Thyroid gland (tissue), 4 donors: ENCODE data around the gene CCND3. TPM values are rescaled to one million over a fixed set of nuclear protein-coding genes. Genes with fewer than 3 reads are reported as not detected.

Source experiments
- DNase-seq, 2 donors: peaks; one replicate each; pipeline ENCODE4 v3.0.0-alpha.2; 2019
- H3K27ac ChIP-seq, 3 donors: fragments of 200-600 bp; sonication (generic); 1 replicate in 2 of 3; 2 replicates in 1 of 3; pipeline ENCODE4 v1.5.1; 2016 to 2019; ENCODE audit warnings: mild to moderate bottlenecking in 1 of 3, moderate library complexity in 1 of 3
- H3K27me3 ChIP-seq: fragments of 200-600 bp; sonication (generic); one replicate; pipeline ENCODE4 v1.5.1; 2019
- H3K36me3 ChIP-seq, 2 donors: fragments of 200-600 bp; sonication (generic); one replicate each; pipeline ENCODE4 v1.5.1; 2016 to 2019
- H3K4me1 ChIP-seq, 2 donors: fragments of 200-600 bp; sonication (generic); one replicate each; pipeline ENCODE4 v1.5.1; 2017 to 2019
- H3K4me3 ChIP-seq, 3 donors: fragments of 200-600 bp; sonication (generic); replicated peaks in 1 of 3; 1 replicate in 2 of 3; 2 replicates in 1 of 3; pipeline ENCODE4 v1.5.1; 2016; ENCODE audit warnings: mild to moderate bottlenecking in 1 of 3
- H3K9me3 ChIP-seq: fragments of 200-600 bp; sonication (generic); one replicate; pipeline ENCODE4 v1.5.1; 2017
- POLR2A ChIP-seq, 2 donors: fragments of 450-650 bp; IDR thresholded peaks; one replicate each; pipeline ENCODE4 v1.6.1; 2017; ENCODE audit warnings: antibody characterized with exemption in 2 of 2, mild to moderate bottlenecking in 2 of 2, moderate library complexity in 1 of 2
- WGBS, 2 donors: methylation state at CpG; one replicate each; pipeline ENCODE4 v1.1.5; 2017; 5-methylcytosine and 5-hydroxymethylcytosine counted together
- intact Hi-C: fragments of 100-400 bp; cut with DNase I; formaldehyde crosslinking; loops from one replicate; pipeline ENCODE4 v1.15.1; 2023
- total RNA-seq, 4 donors: library from RNA; depleted of rRNA; stranded (reverse); fragments of >200 nt; gene quantifications; one replicate each; pipeline ENCODE4 v1.2.3, GENCODE V29; 2016
- TF ChIP-seq, protein P1 (sequence below), 6 experiments: fragments of 200-600 bp in 3 of 6; fragments of 450-650 bp in 3 of 6; sonication (generic) in 3 of 6; IDR thresholded peaks; one replicate each; pipeline ENCODE4 v1.5.1; 2016 to 2019; ENCODE audit warnings: antibody characterized with exemption in 6 of 6, mild to moderate bottlenecking in 2 of 6, inconsistent platforms in 1 of 6, moderate library complexity in 1 of 6

Gene CCND3
- total RNA-seq, 4 donors from 2014 or later, result 103 to 204 (median 166) TPM

DNA sequence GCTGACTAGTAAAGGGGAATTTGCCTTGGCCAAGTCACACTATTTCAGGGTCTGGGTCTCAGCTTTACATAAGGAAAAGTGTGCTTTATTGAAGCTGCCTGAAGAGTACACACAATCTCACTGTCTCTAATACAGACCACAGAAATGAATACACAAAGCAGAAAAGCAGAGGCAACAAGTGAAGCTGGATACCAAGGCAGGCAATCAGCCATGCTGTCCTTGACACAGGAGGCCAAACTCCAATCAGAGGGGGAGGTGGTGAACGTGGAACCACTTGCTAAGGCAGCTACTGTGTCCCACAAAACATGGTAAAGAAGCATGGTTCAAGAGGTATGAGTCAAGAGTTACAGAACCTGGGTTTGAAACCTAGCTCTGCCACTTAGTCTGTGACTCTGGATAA lies 21.8 kb upstream of the CCND3 start:
- intact Hi-C loops, result no loop called here
- no peak for DNase-seq
- no peak for TF ChIP-seq POLR2A (IDR thresholded peaks at IDR 0.05)
- TF ChIP-seq, protein P1, sequence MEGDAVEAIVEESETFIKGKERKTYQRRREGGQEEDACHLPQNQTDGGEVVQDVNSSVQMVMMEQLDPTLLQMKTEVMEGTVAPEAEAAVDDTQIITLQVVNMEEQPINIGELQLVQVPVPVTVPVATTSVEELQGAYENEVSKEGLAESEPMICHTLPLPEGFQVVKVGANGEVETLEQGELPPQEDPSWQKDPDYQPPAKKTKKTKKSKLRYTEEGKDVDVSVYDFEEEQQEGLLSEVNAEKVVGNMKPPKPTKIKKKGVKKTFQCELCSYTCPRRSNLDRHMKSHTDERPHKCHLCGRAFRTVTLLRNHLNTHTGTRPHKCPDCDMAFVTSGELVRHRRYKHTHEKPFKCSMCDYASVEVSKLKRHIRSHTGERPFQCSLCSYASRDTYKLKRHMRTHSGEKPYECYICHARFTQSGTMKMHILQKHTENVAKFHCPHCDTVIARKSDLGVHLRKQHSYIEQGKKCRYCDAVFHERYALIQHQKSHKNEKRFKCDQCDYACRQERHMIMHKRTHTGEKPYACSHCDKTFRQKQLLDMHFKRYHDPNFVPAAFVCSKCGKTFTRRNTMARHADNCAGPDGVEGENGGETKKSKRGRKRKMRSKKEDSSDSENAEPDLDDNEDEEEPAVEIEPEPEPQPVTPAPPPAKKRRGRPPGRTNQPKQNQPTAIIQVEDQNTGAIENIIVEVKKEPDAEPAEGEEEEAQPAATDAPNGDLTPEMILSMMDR (IDR thresholded peaks at IDR 0.05), result no peak
- Histone ChIP-seq H3K4me3 (no peak overlapping the region), H3K9me3 (no peaks in the 10 kb centered on the region), H3K4me1 (no peaks in the 10 kb centered on the region), H3K27me3 (no peaks in the 10 kb centered on the region), H3K36me3 (no peaks in the 10 kb centered on the region), H3K27ac (no peak overlapping the region)
- 17 to 50% methylated on average over 1 of the region's 1 CpG for WGBS, 2 donors

GRCh38 chr6:41960028-41960427 lies 18.4 kb upstream of the CCND3 start:
- no peaks in the 10 kb centered on the region for H3K4me1 ChIP-seq
- H3K27me3 ChIP-seq, result no peaks in the 10 kb centered on the region
- no peak overlapping the region for H3K27ac ChIP-seq
- H3K4me3 ChIP-seq, result no peak overlapping the region
- no peaks in the 10 kb centered on the region for H3K9me3 ChIP-seq
- H3K36me3 ChIP-seq, result no peaks in the 10 kb centered on the region
- DNase-seq, result no peak
- 94% methylated on average over 4 of the region's 4 CpGs for WGBS, 2 donors
- intact Hi-C loops, result no loop called here
- TF ChIP-seq, protein P1 (IDR thresholded peaks at IDR 0.05), result no peak
- no peak for TF ChIP-seq POLR2A (IDR thresholded peaks at IDR 0.05)

- no peak overlapping the region for H3K4me3 ChIP-seq
- 96 to 97% methylated on average over 6 of the region's 6 CpGs for WGBS, 2 donors
Measured at GRCh38 chr6:41958022-41958856, 16.6 kb upstream of the CCND3 start.

DNA sequence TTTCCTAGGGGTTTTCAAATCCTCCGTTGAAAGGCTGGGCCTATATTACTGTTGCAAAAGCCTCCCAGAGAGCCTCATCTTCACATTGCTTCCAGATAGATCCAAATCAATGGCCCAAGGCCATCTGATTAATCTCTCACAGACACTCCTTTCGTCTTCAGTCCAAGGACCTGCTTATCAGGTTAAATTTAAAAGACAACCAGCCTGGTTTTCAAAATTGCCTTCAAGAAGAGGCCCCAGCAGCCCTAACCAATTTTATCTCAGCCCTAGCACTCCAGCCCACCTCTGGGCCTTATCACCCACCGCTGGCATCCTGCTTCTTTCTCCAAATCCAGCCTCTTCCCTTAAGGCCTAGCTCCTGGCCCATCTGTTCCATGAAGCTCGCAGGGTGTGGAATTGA lies 15.5 kb upstream of the CCND3 start:
- Histone ChIP-seq H3K4me1 (no peaks in the 10 kb centered on the region), H3K27ac (no peak overlapping the region), H3K9me3 (no peaks in the 10 kb centered on the region), H3K36me3 (no peaks in the 10 kb centered on the region), H3K27me3 (no peaks in the 10 kb centered on the region), H3K4me3 (no peak overlapping the region)
- no peak for DNase-seq
- intact Hi-C loops, result no loop called here
- 79 to 81% methylated on average over 4 of the region's 4 CpGs for WGBS, 2 donors
- TF ChIP-seq, protein P1 (IDR thresholded peaks at IDR 0.05), result no peak
- no peak for TF ChIP-seq POLR2A (IDR thresholded peaks at IDR 0.05)

More at GRCh38 chr6:41958022-41958856, 16.6 kb upstream of the CCND3 start:
- Histone ChIP-seq H3K27ac (no peak overlapping the region), H3K36me3 (no peaks in the 10 kb centered on the region), H3K4me1 (no peaks in the 10 kb centered on the region), H3K27me3 (no peaks in the 10 kb centered on the region), H3K9me3 (no peaks in the 10 kb centered on the region)
- no peak for DNase-seq
- no peak for TF ChIP-seq POLR2A (IDR thresholded peaks at IDR 0.05)
- TF ChIP-seq, protein P1 (IDR thresholded peaks at IDR 0.05), result no peak
- intact Hi-C loops, result no loop called here

DNA sequence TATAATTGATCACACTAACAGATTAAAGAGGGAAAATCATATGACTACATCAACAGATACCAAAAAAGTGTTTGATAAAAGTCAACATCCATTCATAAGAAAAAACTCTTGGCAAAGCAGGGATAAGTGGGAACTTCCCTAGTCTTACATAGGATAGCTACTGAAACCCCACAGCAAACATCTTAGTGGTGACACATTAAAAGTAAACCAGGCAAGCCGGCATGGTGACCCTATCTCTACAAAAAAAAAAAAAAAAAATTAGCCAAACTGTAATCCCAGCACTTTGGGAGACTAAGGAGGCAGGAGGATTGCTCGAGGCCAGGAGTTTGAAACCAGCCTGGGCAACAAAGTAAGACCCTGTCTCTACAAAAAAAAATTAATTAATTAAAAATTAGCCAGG lies 13.8 kb upstream of the CCND3 start:
- Histone ChIP-seq H3K27me3 (no peaks in the 10 kb centered on the region), H3K36me3 (no peaks in the 10 kb centered on the region), H3K27ac (no peak overlapping the region), H3K9me3 (no peaks in the 10 kb centered on the region), H3K4me1 (no peaks in the 10 kb centered on the region), H3K4me3 (no peak overlapping the region)
- no peak for DNase-seq
- no peak for TF ChIP-seq POLR2A (IDR thresholded peaks at IDR 0.05)
- TF ChIP-seq, protein P1 (IDR thresholded peaks at IDR 0.05), result no peak
- WGBS, 2 donors, result 88 to 95% methylated on average over 2 of the region's 2 CpGs
- intact Hi-C loops, result no loop called here
